ENCODE results near the gene DNAH17.

GRCh38 chr17:78378225-78379130 lies 198.7 kb downstream of the DNAH17 start, which contains the start of gene PGS1:
- TF ChIP-seq CTCF (IDR thresholded peaks at IDR 0.05) (no peak), POLR2A (IDR thresholded peaks at IDR 0.05) (no peak)

Data from lower leg skin (tissue), 3 donors.